ENCODE data around the gene BANP.
"Not testable (repeated sequence)": the region's sequence is repeated elsewhere in the genome, so short reads cannot be mapped to it uniquely, and the experiment has no call there.

DNA sequence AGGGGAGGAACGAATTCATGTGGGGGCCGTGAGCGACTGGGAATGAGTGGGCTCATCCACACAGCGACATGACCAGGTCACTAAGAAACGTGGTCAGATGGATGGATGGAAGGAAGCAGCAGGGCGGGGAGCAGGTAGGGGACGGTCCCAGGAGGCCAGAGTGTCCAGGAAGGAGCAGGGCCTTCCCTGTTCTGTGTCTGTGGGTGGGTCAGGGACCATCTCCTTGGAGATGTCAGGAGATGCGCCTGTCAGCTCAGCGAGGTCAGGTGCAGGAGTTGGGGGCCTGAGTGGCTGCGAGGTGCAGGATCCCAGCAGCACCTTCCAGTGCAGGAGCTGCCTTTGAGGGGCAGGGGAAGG is 85.4 kb downstream of the BANP start:
- not testable (repeated sequence) for TF ChIP-seq SIN3A (IDR thresholded peaks at IDR 0.05; ENCODE audit: borderline replicate concordance, insufficient read depth, low read depth, low read length); TCF7L2 (IDR thresholded peaks at IDR 0.05; ENCODE audit: low read depth, low read length)
- TF ChIP-seq, protein P1, sequence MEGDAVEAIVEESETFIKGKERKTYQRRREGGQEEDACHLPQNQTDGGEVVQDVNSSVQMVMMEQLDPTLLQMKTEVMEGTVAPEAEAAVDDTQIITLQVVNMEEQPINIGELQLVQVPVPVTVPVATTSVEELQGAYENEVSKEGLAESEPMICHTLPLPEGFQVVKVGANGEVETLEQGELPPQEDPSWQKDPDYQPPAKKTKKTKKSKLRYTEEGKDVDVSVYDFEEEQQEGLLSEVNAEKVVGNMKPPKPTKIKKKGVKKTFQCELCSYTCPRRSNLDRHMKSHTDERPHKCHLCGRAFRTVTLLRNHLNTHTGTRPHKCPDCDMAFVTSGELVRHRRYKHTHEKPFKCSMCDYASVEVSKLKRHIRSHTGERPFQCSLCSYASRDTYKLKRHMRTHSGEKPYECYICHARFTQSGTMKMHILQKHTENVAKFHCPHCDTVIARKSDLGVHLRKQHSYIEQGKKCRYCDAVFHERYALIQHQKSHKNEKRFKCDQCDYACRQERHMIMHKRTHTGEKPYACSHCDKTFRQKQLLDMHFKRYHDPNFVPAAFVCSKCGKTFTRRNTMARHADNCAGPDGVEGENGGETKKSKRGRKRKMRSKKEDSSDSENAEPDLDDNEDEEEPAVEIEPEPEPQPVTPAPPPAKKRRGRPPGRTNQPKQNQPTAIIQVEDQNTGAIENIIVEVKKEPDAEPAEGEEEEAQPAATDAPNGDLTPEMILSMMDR (IDR thresholded peaks at IDR 0.05), result not testable (repeated sequence)
